ENCODE data around the gene TUBB.

DNA sequence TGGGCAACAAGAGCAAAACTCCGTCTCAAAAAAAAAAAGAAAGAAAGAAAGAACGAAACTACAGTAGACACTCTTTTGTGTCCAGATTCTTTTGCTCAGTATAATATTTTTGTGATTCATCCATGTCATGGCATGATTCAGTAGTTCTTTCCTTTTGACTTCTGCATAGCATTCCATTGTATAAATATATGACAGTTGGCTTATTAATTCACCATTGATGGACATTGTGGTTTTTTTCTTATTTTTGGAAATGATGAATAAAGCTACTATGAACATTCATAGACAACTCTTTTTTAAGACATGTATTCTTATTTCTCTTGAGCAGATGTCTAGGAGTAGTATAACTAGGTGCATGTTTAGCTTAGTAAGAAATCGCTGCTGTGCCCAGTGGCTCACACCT, 34.5 kb downstream of the TUBB start:
- TF ChIP-seq, protein P1, sequence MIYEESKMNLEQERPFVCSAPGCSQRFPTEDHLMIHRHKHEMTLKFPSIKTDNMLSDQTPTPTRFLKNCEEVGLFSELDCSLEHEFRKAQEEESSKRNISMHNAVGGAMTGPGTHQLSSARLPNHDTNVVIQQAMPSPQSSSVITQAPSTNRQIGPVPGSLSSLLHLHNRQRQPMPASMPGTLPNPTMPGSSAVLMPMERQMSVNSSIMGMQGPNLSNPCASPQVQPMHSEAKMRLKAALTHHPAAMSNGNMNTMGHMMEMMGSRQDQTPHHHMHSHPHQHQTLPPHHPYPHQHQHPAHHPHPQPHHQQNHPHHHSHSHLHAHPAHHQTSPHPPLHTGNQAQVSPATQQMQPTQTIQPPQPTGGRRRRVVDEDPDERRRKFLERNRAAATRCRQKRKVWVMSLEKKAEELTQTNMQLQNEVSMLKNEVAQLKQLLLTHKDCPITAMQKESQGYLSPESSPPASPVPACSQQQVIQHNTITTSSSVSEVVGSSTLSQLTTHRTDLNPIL (CRISPR knock-in tag; IDR thresholded peaks at IDR 0.05; ENCODE audit: low read depth): no peak
- no peak for TF ChIP-seq ISL1 (CRISPR knock-in tag; IDR thresholded peaks at IDR 0.05)
- TF ChIP-seq, protein P2, sequence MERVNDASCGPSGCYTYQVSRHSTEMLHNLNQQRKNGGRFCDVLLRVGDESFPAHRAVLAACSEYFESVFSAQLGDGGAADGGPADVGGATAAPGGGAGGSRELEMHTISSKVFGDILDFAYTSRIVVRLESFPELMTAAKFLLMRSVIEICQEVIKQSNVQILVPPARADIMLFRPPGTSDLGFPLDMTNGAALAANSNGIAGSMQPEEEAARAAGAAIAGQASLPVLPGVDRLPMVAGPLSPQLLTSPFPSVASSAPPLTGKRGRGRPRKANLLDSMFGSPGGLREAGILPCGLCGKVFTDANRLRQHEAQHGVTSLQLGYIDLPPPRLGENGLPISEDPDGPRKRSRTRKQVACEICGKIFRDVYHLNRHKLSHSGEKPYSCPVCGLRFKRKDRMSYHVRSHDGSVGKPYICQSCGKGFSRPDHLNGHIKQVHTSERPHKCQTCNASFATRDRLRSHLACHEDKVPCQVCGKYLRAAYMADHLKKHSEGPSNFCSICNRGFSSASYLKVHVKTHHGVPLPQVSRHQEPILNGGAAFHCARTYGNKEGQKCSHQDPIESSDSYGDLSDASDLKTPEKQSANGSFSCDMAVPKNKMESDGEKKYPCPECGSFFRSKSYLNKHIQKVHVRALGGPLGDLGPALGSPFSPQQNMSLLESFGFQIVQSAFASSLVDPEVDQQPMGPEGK (CRISPR knock-in tag; IDR thresholded peaks at IDR 0.05; ENCODE audit: borderline replicate concordance): no peak
- no peak for TF ChIP-seq TCF4 (CRISPR knock-in tag; IDR thresholded peaks at IDR 0.05; ENCODE audit: borderline replicate concordance)
